Esophagus muscularis mucosa (tissue), 4 donors: ENCODE measurements around the gene CSF2RB. TPM values are rescaled to one million over a fixed set of nuclear protein-coding genes. Genes with fewer than 3 reads are reported as not detected.

Experiments used
- DNase-seq: peaks from one replicate; pipeline ENCODE4 v3.0.0-alpha.2; 2017; ENCODE audit errors: extremely low spot score
- H3K27ac ChIP-seq, 4 donors: fragments of 200-600 bp; sonication (generic); replicated peaks in 1 of 4; 1 replicate in 3 of 4; 2 replicates in 1 of 4; pipeline ENCODE4 v1.5.1; 2016 to 2019; ENCODE audit warnings: mild to moderate bottlenecking in 1 of 4
- H3K27me3 ChIP-seq, 4 donors: fragments of 200-600 bp; sonication (generic); one replicate each; pipeline versions ENCODE4 v1.5.1 to v1.6.0; 2016 to 2019
- H3K36me3 ChIP-seq, 4 donors: fragments of 200-600 bp; sonication (generic); one replicate each; pipeline ENCODE4 v1.5.1; 2016 to 2019
- H3K4me1 ChIP-seq, 4 donors: fragments of 200-600 bp; sonication (generic); one replicate each; pipeline ENCODE4 v1.5.1; 2016 to 2019
- H3K4me3 ChIP-seq, 4 donors: fragments of 200-600 bp; sonication (generic); 1 replicate in 2 of 4; 2 replicates in 2 of 4; pipeline ENCODE4 v1.5.1; 2016 to 2019; ENCODE audit warnings: mild to moderate bottlenecking in 4 of 4, moderate library complexity in 1 of 4
- H3K9me3 ChIP-seq, 4 donors: fragments of 200-600 bp; sonication (generic); 1 replicate in 3 of 4; 2 replicates in 1 of 4; pipeline ENCODE4 v1.5.1; 2016 to 2019
- EP300 ChIP-seq: sonication (generic); formaldehyde crosslinking; IDR thresholded peaks from one replicate; pipeline ENCODE4 v1.6.1; 2017; ENCODE audit warnings: antibody characterized with exemption
- POLR2A ChIP-seq: fragments of 450-650 bp; IDR thresholded peaks from one replicate; pipeline ENCODE4 v1.6.1; 2017; ENCODE audit warnings: antibody characterized with exemption, moderate library complexity, mild to moderate bottlenecking, low read depth
- POLR2AphosphoS5 ChIP-seq, 2 donors: sonication (generic); formaldehyde crosslinking; IDR thresholded peaks; one replicate each; pipeline ENCODE4 v1.6.1; 2017; ENCODE audit warnings: antibody characterized with exemption in 2 of 2
- WGBS: methylation state at CpG from one replicate; pipeline ENCODE4 v1.1.5; 2018; 5-methylcytosine and 5-hydroxymethylcytosine counted together
- intact Hi-C: fragments of 100-400 bp; cut with DNase I; formaldehyde crosslinking; loops from one replicate; pipeline ENCODE4 v1.15.1; 2023
- total RNA-seq, 4 donors: library from RNA; depleted of rRNA; stranded (reverse); fragments of >200 nt; gene quantifications; one replicate each; pipeline versions ENCODE4 v1.1.0 to v1.2.1, GENCODE V29; 2016
- TF ChIP-seq, protein P1 (sequence below), 3 experiments: fragments of 200-600 bp in 2 of 3; fragments of 450-650 bp in 1 of 3; sonication (generic) in 2 of 3; IDR thresholded peaks; one replicate each; pipeline ENCODE4 v1.5.1; 2017 to 2019; ENCODE audit warnings: antibody characterized with exemption in 3 of 3, mild to moderate bottlenecking in 2 of 3, moderate library complexity in 1 of 3

The CSF2RB gene
- total RNA-seq, 4 donors from 2014 or later = 4.6 to 19.4 (median 6.2) TPM

DNA sequence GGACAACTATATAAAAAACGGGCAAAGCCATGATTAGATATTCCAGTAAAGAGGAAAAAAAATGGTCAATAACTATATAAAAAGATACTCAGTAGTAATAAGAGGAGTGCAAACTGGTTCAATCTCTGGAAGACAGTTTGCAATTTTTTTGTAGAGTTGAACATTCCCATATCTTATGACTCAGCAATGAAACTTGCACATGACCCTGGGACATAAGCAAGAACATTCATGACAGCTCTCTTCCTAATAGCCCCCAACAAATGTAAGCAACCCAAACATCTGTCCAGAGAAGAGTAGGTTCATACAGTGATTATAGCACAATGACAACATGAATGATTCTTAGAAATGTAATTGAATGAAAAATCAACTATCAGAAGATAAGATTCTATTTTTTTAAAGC, 21.8 kb upstream of the CSF2RB start:
- no peak for DNase-seq
- Histone ChIP-seq H3K36me3 (no peaks in the 10 kb centered on the region), H3K9me3 (peaks cover 0 to 10% (median 7%) of the 10 kb centered on the region in 4 donors), H3K4me3 (no peak overlapping the region), H3K4me1 (no peaks in the 10 kb centered on the region), H3K27ac (no peak overlapping the region), H3K27me3 (no peaks in the 10 kb centered on the region)
- TF ChIP-seq POLR2AphosphoS5 (IDR thresholded peaks at IDR 0.05) (no peak), EP300 (no peak), POLR2A (no peak)
- TF ChIP-seq, protein P1, sequence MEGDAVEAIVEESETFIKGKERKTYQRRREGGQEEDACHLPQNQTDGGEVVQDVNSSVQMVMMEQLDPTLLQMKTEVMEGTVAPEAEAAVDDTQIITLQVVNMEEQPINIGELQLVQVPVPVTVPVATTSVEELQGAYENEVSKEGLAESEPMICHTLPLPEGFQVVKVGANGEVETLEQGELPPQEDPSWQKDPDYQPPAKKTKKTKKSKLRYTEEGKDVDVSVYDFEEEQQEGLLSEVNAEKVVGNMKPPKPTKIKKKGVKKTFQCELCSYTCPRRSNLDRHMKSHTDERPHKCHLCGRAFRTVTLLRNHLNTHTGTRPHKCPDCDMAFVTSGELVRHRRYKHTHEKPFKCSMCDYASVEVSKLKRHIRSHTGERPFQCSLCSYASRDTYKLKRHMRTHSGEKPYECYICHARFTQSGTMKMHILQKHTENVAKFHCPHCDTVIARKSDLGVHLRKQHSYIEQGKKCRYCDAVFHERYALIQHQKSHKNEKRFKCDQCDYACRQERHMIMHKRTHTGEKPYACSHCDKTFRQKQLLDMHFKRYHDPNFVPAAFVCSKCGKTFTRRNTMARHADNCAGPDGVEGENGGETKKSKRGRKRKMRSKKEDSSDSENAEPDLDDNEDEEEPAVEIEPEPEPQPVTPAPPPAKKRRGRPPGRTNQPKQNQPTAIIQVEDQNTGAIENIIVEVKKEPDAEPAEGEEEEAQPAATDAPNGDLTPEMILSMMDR (IDR thresholded peaks at IDR 0.05) = no peak
- 74% methylated on average over 1 of the region's 1 CpG for WGBS
- intact Hi-C loops = no loop called here

DNA sequence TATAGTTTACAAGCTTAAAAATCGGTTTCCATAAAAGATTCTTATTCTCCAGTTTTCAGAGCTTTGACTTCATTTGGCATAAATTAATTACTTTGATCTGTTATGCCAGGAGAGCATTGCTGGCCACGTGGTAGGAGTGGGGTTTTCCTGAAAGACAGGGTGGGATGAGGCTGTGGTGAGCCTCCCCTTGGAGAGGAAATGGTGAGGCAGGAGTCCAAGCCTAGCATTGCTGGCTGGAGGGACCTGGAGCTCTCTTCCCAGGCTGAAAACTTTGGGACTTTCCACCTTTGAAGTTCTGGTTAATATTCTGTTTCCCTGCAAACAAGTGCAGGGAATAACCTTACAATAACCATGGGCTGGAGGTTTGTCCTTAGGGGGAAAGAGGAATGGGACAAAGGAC, 21.1 kb upstream of the CSF2RB start:
- no peaks in the 10 kb centered on the region for H3K36me3 ChIP-seq
- peaks cover 0 to 10% (median 7%) of the 10 kb centered on the region in 4 donors for H3K9me3 ChIP-seq
- no peaks in the 10 kb centered on the region for H3K4me1 ChIP-seq
- intact Hi-C loops = no loop called here
- no peak overlapping the region for H3K4me3 ChIP-seq
- DNase-seq = no peak
- H3K27ac ChIP-seq = no peak overlapping the region
- WGBS = 38% methylated on average over 2 of the region's 2 CpGs
- H3K27me3 ChIP-seq = peaks cover 0 to 6% (median 0%) of the 10 kb centered on the region in 4 donors
- TF ChIP-seq POLR2AphosphoS5 (IDR thresholded peaks at IDR 0.05) (no peak), EP300 (no peak), POLR2A (no peak)

DNA sequence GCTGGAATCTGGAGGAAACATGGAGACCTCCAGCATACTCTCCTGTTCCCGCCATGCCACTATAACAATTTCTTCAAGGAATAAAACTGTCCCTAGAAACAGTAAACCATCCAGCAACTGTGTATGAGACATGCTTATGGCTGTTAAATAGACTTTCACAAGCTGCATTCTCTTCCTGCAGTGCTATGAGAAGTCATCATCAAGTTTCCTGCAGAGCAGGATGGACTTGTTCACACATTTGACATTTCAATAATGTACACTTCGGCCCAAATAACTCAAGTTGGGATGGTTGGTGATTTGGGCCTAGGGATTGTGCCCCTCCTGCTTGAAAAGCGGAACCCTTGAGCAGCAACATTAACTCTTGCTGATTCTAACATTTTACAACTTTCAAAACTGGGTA, 20.2 kb upstream of the CSF2RB start:
- DNase-seq = no peak
- Histone ChIP-seq H3K36me3 (no peaks in the 10 kb centered on the region), H3K27me3 (peaks cover 0 to 13% (median 0%) of the 10 kb centered on the region in 4 donors), H3K4me1 (no peaks in the 10 kb centered on the region), H3K4me3 (no peak overlapping the region), H3K27ac (no peak overlapping the region), H3K9me3 (peaks cover 0 to 10% (median 7%) of the 10 kb centered on the region in 4 donors)
- TF ChIP-seq POLR2A (no peak), POLR2AphosphoS5 (IDR thresholded peaks at IDR 0.05) (no peak), EP300 (no peak)
- TF ChIP-seq, protein P1 (IDR thresholded peaks at IDR 0.05) = no peak
- 77% methylated on average over 3 of the region's 3 CpGs for WGBS
- intact Hi-C loops = no loop called here

DNA sequence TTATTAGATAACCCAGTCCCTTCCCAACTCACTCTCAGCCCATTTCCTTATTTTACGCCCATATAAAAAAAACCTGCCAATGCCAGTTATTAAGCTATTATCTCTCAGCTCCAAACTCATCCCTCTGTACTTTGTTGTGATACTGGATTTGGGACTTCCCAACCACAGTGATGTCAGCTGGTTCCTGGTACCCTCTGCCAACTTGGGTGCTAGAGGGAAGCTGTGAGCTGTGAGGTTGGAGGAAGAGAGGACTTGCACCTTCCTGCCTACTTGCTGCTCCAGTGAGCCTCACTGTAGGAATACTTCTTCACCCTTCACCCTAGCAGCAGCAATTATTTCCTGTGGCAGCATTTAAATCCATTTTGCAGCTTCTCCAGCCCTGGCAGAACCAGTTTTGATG, 19.2 kb upstream of the CSF2RB start:
- no peak for TF ChIP-seq POLR2A
- TF ChIP-seq, protein P1 (IDR thresholded peaks at IDR 0.05) = no peak
- no peak for TF ChIP-seq POLR2AphosphoS5 (IDR thresholded peaks at IDR 0.05)
- no peak for TF ChIP-seq EP300
- no peaks in the 10 kb centered on the region for H3K4me1 ChIP-seq
- intact Hi-C loops = no loop called here
- DNase-seq = peak; percentile 45
- no peak overlapping the region for H3K27ac ChIP-seq
- peaks cover 0 to 20% (median 0%) of the 10 kb centered on the region in 4 donors for H3K27me3 ChIP-seq
- WGBS = 96% methylated on average over 1 of the region's 1 CpG
- peaks cover 0 to 10% (median 7%) of the 10 kb centered on the region in 4 donors for H3K9me3 ChIP-seq
- no peaks in the 10 kb centered on the region for H3K36me3 ChIP-seq
- H3K4me3 ChIP-seq = no peak overlapping the region

DNA sequence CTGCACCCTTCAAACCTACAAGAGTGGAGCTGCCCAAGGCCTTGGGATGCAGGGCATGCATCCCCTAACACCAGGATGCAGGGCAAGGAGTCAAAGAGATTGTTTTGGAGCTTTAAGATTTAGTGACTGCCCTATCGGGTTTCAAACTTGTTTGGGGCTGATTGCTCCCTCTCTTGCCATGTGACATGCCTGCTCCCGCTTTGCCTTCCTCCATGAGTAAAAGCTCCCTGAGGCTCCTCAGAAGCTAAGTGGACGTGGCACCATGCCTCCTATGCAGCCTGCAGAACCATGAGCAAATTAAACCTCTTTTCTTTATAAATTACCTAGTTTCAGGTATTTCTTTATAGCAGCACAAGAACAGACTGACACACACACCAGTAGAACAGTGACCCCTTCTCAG, 15.8 kb upstream of the CSF2RB start:
- peak; percentile 72 for DNase-seq
- Histone ChIP-seq H3K27me3 (peaks cover 0 to 43% (median 0%) of the 10 kb centered on the region in 4 donors), H3K4me3 (no peak overlapping the region), H3K36me3 (no peaks in the 10 kb centered on the region), H3K9me3 (peaks cover 0 to 21% (median 7%) of the 10 kb centered on the region in 4 donors), H3K4me1 (no peaks in the 10 kb centered on the region), H3K27ac (no peak overlapping the region)
- no peak for TF ChIP-seq EP300
- TF ChIP-seq, protein P1 (IDR thresholded peaks at IDR 0.05) = no peak
- no peak for TF ChIP-seq POLR2A
- TF ChIP-seq POLR2AphosphoS5 (IDR thresholded peaks at IDR 0.05) = no peak
- intact Hi-C loops = no loop called here
- WGBS = 68% methylated on average over 3 of the region's 3 CpGs
